H9 (cell line): Measurements from ENCODE around the gene TNNT2. TPM values are rescaled to one million over a fixed set of nuclear protein-coding genes. Genes with fewer than 3 reads are reported as not detected.

Experiments
- DNase-seq: peaks from one replicate; pipeline ENCODE4 v3.0.0-alpha.2; 2017
- H2AFZ ChIP-seq: one replicate; pipeline ENCODE4 v1.6.1; 2013; ENCODE audit warnings: mild to moderate bottlenecking, low read length, control low read depth, moderate library complexity
- H2AK5ac ChIP-seq: 2 replicates; pipeline ENCODE4 v1.6.1; 2013; ENCODE audit warnings: low read length, control low read depth, mixed read lengths; ENCODE audit not compliant: insufficient read length
- H2BK120ac ChIP-seq: one replicate; pipeline ENCODE4 v1.6.1; 2013; ENCODE audit warnings: low read depth, mild to moderate bottlenecking, low read length, control low read depth, inconsistent platforms; ENCODE audit not compliant: poor library complexity, severe bottlenecking
- H2BK12ac ChIP-seq: 2 replicates; pipeline ENCODE4 v1.6.1; 2013; ENCODE audit warnings: low read length, control low read depth, mixed read lengths, low read depth; ENCODE audit not compliant: insufficient read length
- H2BK15ac ChIP-seq: 2 replicates; pipeline ENCODE4 v1.6.1; 2013; ENCODE audit warnings: low read depth, low read length, control low read depth
- H2BK20ac ChIP-seq: one replicate; pipeline ENCODE4 v1.6.1; 2013; ENCODE audit warnings: low read depth, mild to moderate bottlenecking, low read length, control low read depth, inconsistent platforms; ENCODE audit not compliant: poor library complexity, severe bottlenecking
- H2BK5ac ChIP-seq: 2 replicates; pipeline ENCODE4 v1.6.1; 2013; ENCODE audit warnings: low read length, control low read depth, mixed read lengths; ENCODE audit not compliant: insufficient read length
- H3K14ac ChIP-seq: 2 replicates; pipeline ENCODE4 v1.6.1; 2013; ENCODE audit warnings: low read length, control low read depth; ENCODE audit not compliant: insufficient read depth
- H3K18ac ChIP-seq: 2 replicates; pipeline ENCODE4 v1.6.1; 2013; ENCODE audit warnings: low read depth, mild to moderate bottlenecking, mixed read lengths, low read length, control low read depth; ENCODE audit not compliant: insufficient read length
- H3K23ac ChIP-seq: 2 replicates; pipeline ENCODE4 v1.6.1; 2013; ENCODE audit warnings: low read length, control low read depth, mixed read lengths, low read depth; ENCODE audit not compliant: insufficient read length
- H3K23me2 ChIP-seq: 2 replicates; pipeline ENCODE4 v1.6.1; 2013; ENCODE audit warnings: low read depth, mild to moderate bottlenecking, mixed read lengths, low read length, control low read depth; ENCODE audit not compliant: insufficient read length, poor library complexity, severe bottlenecking
- H3K27ac ChIP-seq: 2 replicates; pipeline ENCODE4 v1.5.1; 2013; ENCODE audit warnings: low read length, control low read depth, mixed read lengths, low read depth; ENCODE audit not compliant: insufficient read length
- H3K27me3 ChIP-seq: 2 replicates; pipeline ENCODE4 v1.6.1; 2013; ENCODE audit warnings: low read length, control low read depth, inconsistent platforms; ENCODE audit not compliant: insufficient read depth
- H3K4ac ChIP-seq: 2 replicates; pipeline ENCODE4 v1.6.1; 2013; ENCODE audit warnings: low read depth, mild to moderate bottlenecking, control low read depth, inconsistent platforms, low read length, moderate library complexity
- H3K4me1 ChIP-seq: 2 replicates; pipeline ENCODE4 v1.6.1; 2013; ENCODE audit warnings: low read length, control low read depth, inconsistent platforms; ENCODE audit not compliant: insufficient read depth
- H3K4me2 ChIP-seq: 2 replicates; pipeline ENCODE4 v1.6.1; 2013; ENCODE audit warnings: low read length, control low read depth, mixed read lengths; ENCODE audit not compliant: insufficient read length, insufficient read depth
- H3K56ac ChIP-seq: 2 replicates; pipeline ENCODE4 v1.6.1; 2013; ENCODE audit warnings: low read depth, mild to moderate bottlenecking, mixed read lengths, low read length, control low read depth; ENCODE audit not compliant: insufficient read length
- H3K79me1 ChIP-seq: 2 replicates; pipeline ENCODE4 v1.6.1; 2013; ENCODE audit warnings: low read depth, mild to moderate bottlenecking, moderate library complexity, low read length, control low read depth, inconsistent platforms; ENCODE audit not compliant: insufficient read depth, poor library complexity, severe bottlenecking
- H3K79me2 ChIP-seq: 2 replicates; pipeline ENCODE4 v1.6.1; 2013; ENCODE audit warnings: low read length, control low read depth, inconsistent platforms; ENCODE audit not compliant: insufficient read depth
- H3K9ac ChIP-seq: 2 replicates; pipeline ENCODE4 v1.6.1; 2013; ENCODE audit warnings: low read length, control low read depth, mixed read lengths; ENCODE audit not compliant: insufficient read length; ENCODE audit errors: extremely low read depth
- H3K9me3 ChIP-seq: one replicate; pipeline ENCODE4 v1.6.1; 2013; ENCODE audit warnings: low read depth, low read length, inconsistent platforms; ENCODE audit not compliant: control insufficient read depth
- H3T11ph ChIP-seq: one replicate; pipeline ENCODE4 v1.6.1; 2013; ENCODE audit warnings: mild to moderate bottlenecking, low read length, control low read depth, inconsistent platforms
- H4K20me1 ChIP-seq: one replicate; pipeline ENCODE4 v1.6.1; 2013; ENCODE audit not compliant: control insufficient read depth, insufficient read length, insufficient read depth
- H4K5ac ChIP-seq: 2 replicates; pipeline ENCODE4 v1.6.1; 2013; ENCODE audit warnings: low read depth, mild to moderate bottlenecking, mixed read lengths, low read length, control low read depth; ENCODE audit not compliant: insufficient read length
- H4K8ac ChIP-seq: replicated peaks from 2 replicates; pipeline ENCODE4 v1.6.1; 2013; ENCODE audit warnings: low read length, control low read depth, mixed read lengths, low read depth; ENCODE audit not compliant: insufficient read length
- H4K91ac ChIP-seq: 2 replicates; pipeline ENCODE4 v1.6.1; 2013; ENCODE audit warnings: low read depth, mild to moderate bottlenecking, moderate library complexity, mixed read lengths, low read length, control low read depth; ENCODE audit not compliant: insufficient read length
- H3K27ac Mint-ChIP-seq, 3 experiments: 2 replicates in 2 of 3; 3 replicates in 1 of 3; pipeline ENCODE4 v1.8.0; 2020 to 2021; ENCODE audit warnings: mixed read lengths in 3 of 3, mild to moderate bottlenecking in 1 of 3, moderate library complexity in 1 of 3
- H3K27me3 Mint-ChIP-seq: 2 replicates; pipeline ENCODE4 v1.8.0; 2021; ENCODE audit warnings: low read depth, mild to moderate bottlenecking, moderate library complexity, mixed read lengths
- H3K36me3 Mint-ChIP-seq, 3 experiments: 2 replicates in 2 of 3; 3 replicates in 1 of 3; pipeline ENCODE4 v1.8.0; 2020 to 2021; ENCODE audit warnings: low read depth in 3 of 3, mixed read lengths in 3 of 3; ENCODE audit not compliant: insufficient read depth in 1 of 3
- H3K4me1 Mint-ChIP-seq, 2 experiments: 2 replicates each; pipeline ENCODE4 v1.8.0; 2020; ENCODE audit warnings: mixed read lengths in 2 of 2
- H3K4me3 Mint-ChIP-seq, 2 experiments: 2 replicates in 1 of 2; 3 replicates in 1 of 2; pipeline ENCODE4 v1.8.0; 2020 to 2021; ENCODE audit warnings: mild to moderate bottlenecking in 2 of 2, mixed read lengths in 2 of 2, moderate library complexity in 1 of 2
- H3K9me3 Mint-ChIP-seq, 2 experiments: 2 replicates in 1 of 2; 3 replicates in 1 of 2; pipeline ENCODE4 v1.8.0; 2020; ENCODE audit warnings: mild to moderate bottlenecking in 2 of 2, mixed read lengths in 2 of 2, moderate library complexity in 1 of 2
- CTCF ChIP-seq: fragments of 200-600 bp; sonication (generic); conservative IDR thresholded peaks from 3 replicates; pipeline ENCODE4 v1.8.0; 2021; ENCODE audit warnings: antibody characterized with exemption, mild to moderate bottlenecking
- WGBS: extraction: QIAGEN DNeasy Blood & Tissue Kit; methylation state at CpG from one replicate; pipeline ENCODE4 v1.1.7; 2013; ENCODE audit warnings: missing lambda C conversion rate, low lambda C conversion rate, mixed read lengths; ENCODE audit not compliant: insufficient read length; ENCODE audit errors: extremely low coverage; 5-methylcytosine and 5-hydroxymethylcytosine counted together
- long read RNA-seq: library from polyadenylated mRNA; unstranded; transcript quantifications from one replicate; pipeline ENCODE4 v2.0.0, GENCODE V29; 2020
- total RNA-seq: library from RNA; stranded (reverse); gene quantifications from 2 replicates; pipeline ENCODE4 v1.2.1, GENCODE V29; 2021

The TNNT2 gene
- 5.9 and 8.6 TPM in 2 replicates for total RNA-seq
- long read RNA-seq, partial matches to known transcripts, result 0 of 1 reads
- long read RNA-seq, other reads (novel, unspliced or antisense), result 1 of 1 reads

- Histone ChIP-seq H3K4me1 (peaks cover 19% of the 10 kb centered on the region; the same call in 1 of the 2 replicates), H4K91ac (no peak within 1 kb of the TSS), H3K23me2 (no peaks in the 10 kb centered on the region), H3K79me1 (no peaks in the 10 kb centered on the region), H2BK5ac (no peak within 1 kb of the TSS), H2BK12ac (peak within 1 kb of the TSS; percentile 35), H3K9ac (no peak within 1 kb of the TSS), H2BK15ac (no peak within 1 kb of the TSS), H3K4ac (no peak within 1 kb of the TSS), H4K5ac (no peak within 1 kb of the TSS), H2AFZ (no peak within 1 kb of the TSS), H3K18ac (peak within 1 kb of the TSS; percentile 93), H3K4me2 (peak within 1 kb of the TSS; percentile 38), H3K9me3 (no peaks in the 10 kb centered on the region), H3K27ac (peak within 1 kb of the TSS; percentile 95), H3K23ac (no peak within 1 kb of the TSS), H2BK120ac (no peak within 1 kb of the TSS), H3K27me3 (no peaks in the 10 kb centered on the region; the same call in 1 of the 2 replicates), H3K14ac (peak within 1 kb of the TSS; percentile 59), H2BK20ac (no peak within 1 kb of the TSS), H2AK5ac (no peak within 1 kb of the TSS), H4K20me1 (no peaks in the 10 kb centered on the region), H3K56ac (no peak within 1 kb of the TSS), H4K8ac (no peak within 1 kb of the TSS), H3T11ph (no peak within 1 kb of the TSS), H3K79me2 (no peaks in the 10 kb centered on the region)
- Mint-ChIP-seq H3K4me3 (peak within 1 kb of the TSS; percentile 41 to 59; a peak in 4 of 5 replicates), H3K27me3 (peaks cover 7% of the 10 kb centered on the region), H3K4me1 (peaks cover 58 to 64% of the 10 kb centered on the region in 2 experiments), H3K36me3 (peaks cover 0 to 9% (median 3%) of the 10 kb centered on the region in 3 experiments; a peak in 2 of 7 replicates), H3K27ac (peak within 1 kb of the TSS; percentile 98 to 99 (median 99)), H3K9me3 (no peaks in the 10 kb centered on the region)
- no peak for TF ChIP-seq CTCF
- no peak for DNase-seq
- whole genome bisulfite sequencing, result no CpG with 5 or more reads among the region's 9 CpGs
Observed at GRCh38 chr1:201377611-201378092, at the start of gene TNNT2. TNNT2 (minus strand) TSS chr1:201377680; CDS start chr1:201373254, 4,426 bp downstream.
